HCT116 (cell line): Measurements from ENCODE around the gene RNF208. TPM values are rescaled to one million over a fixed set of nuclear protein-coding genes. Genes with fewer than 3 reads are reported as not detected.

Experiments used
- ATAC-seq: fragments of 200-7000 bp; cut with Tn5 transposase; 2 replicates; pipeline ENCODE4 v1.9.1; 2020; ENCODE audit warnings: mild to moderate bottlenecking, moderate library complexity
- BruUV-seq: library from RNA; stranded (reverse); fragments of 400-500 nt; replicated peaks from 2 replicates; lab custom pipeline; 2021; lab: Mats Ljungman, UMichigan
- CTCF ChIA-PET: fragments of 300-600 bp; sonication (Branson Sonifier 250); formaldehyde crosslinking; loops from one replicate; lab custom pipeline; 2021; ENCODE audit warnings: antibody characterized with exemption; lab: Charles Lee
- POLR2A ChIA-PET: fragments of 300-600, 350-600 bp; sonication (Branson Sonifier 250); formaldehyde crosslinking; loops from one replicate; lab custom pipeline; 2021; ENCODE audit warnings: antibody characterized with exemption; lab: Charles Lee
- RAD21 ChIA-PET, 2 experiments: fragments of 300-600 bp; sonication (Branson Sonifier 250); formaldehyde crosslinking; loops; one replicate each; lab custom pipeline; 2023; ENCODE audit warnings: low total read pairs in 2 of 2; ENCODE audit not compliant: uncharacterized antibody in 2 of 2, unreplicated experiment in 2 of 2, low non-redundant PET in 1 of 2; lab: Charles Lee
- DNase-seq: peaks from one replicate; pipeline ENCODE4 v3.0.0-alpha.2; 2010; ENCODE audit warnings: low read depth, low spot score
- H2AFZ ChIP-seq: fragments of 200-600 bp; shearing (Covaris generic), sonication (generic); 2 replicates; pipeline ENCODE4 v1.6.1; 2017; ENCODE audit warnings: low read depth, mixed run types, mixed read lengths, antibody characterized with exemption, low read length; ENCODE audit not compliant: poor library complexity, severe bottlenecking
- H3K27ac ChIP-seq: 2 replicates; pipeline ENCODE4 v1.5.1; 2012; ENCODE audit warnings: low read depth, low read length
- H3K27me3 ChIP-seq: fragments of 200-600 bp; sonication (generic); 2 replicates; pipeline ENCODE4 v1.6.1; 2016; ENCODE audit warnings: mixed run types, low read length, mixed read lengths; ENCODE audit not compliant: insufficient read depth
- H3K36me3 ChIP-seq, 2 experiments: fragments of 200-500 bp in 1 of 2; fragments of 200-600 bp in 1 of 2; sonication (Bioruptor generic) in 1 of 2; sonication (generic) in 1 of 2; 2 replicates each; pipeline versions ENCODE4 v1.5.1 to v1.6.1; 2014 to 2016; ENCODE audit warnings: low read length in 2 of 2, inconsistent platforms in 1 of 2, mixed read lengths in 1 of 2, mixed run types in 1 of 2; ENCODE audit not compliant: insufficient read depth in 2 of 2, control insufficient read depth in 1 of 2
- H3K4me1 ChIP-seq, 2 experiments: fragments of 200-600 bp in 1 of 2; sonication (generic) in 1 of 2; 2 replicates each; pipeline versions ENCODE4 v1.5.1 to v1.6.1; 2012 to 2017; ENCODE audit warnings: low read length in 2 of 2, inconsistent platforms in 1 of 2, mild to moderate bottlenecking in 1 of 2, mixed read lengths in 1 of 2, mixed run types in 1 of 2, moderate library complexity in 1 of 2; ENCODE audit not compliant: insufficient read depth in 2 of 2, control insufficient read depth in 1 of 2
- H3K4me2 ChIP-seq: fragments of 200-600 bp; sonication (generic); 2 replicates; pipeline ENCODE4 v1.6.1; 2017; ENCODE audit warnings: mixed run types, low read length, mixed read lengths
- H3K4me3 ChIP-seq, 2 experiments: fragments of 200-600 bp in 1 of 2; sonication (generic) in 1 of 2; replicated peaks in 1 of 2; 2 replicates each; pipeline ENCODE4 v1.5.1; 2011 to 2016; ENCODE audit warnings: low read length in 2 of 2, control low read depth in 1 of 2, low read depth in 1 of 2, mild to moderate bottlenecking in 1 of 2, mixed read lengths in 1 of 2, mixed run types in 1 of 2
- H3K79me2 ChIP-seq: fragments of 200-600 bp; sonication (generic); 2 replicates; pipeline ENCODE4 v1.6.1; 2017; ENCODE audit warnings: mild to moderate bottlenecking, mixed run types, low read length, moderate library complexity, mixed read lengths; ENCODE audit not compliant: insufficient read depth
- H3K9ac ChIP-seq: fragments of 200-600 bp; sonication (generic); 2 replicates; pipeline ENCODE4 v1.6.1; 2016; ENCODE audit warnings: low read length, mixed read lengths
- H3K9me2 ChIP-seq: fragments of 200-600 bp; sonication (generic), shearing (Covaris generic); 2 replicates; pipeline ENCODE4 v1.6.1; 2017; ENCODE audit warnings: mixed run types, mild to moderate bottlenecking, moderate library complexity; ENCODE audit not compliant: insufficient read depth
- H3K9me3 ChIP-seq, 2 experiments: fragments of 200-500 bp in 1 of 2; fragments of 200-600 bp in 1 of 2; sonication (Bioruptor generic) in 1 of 2; sonication (generic) in 1 of 2; 2 replicates each; pipeline ENCODE4 v1.6.1; 2014 to 2017; ENCODE audit warnings: low read length in 2 of 2, mixed read lengths in 2 of 2, inconsistent platforms in 1 of 2, low read depth in 1 of 2, mild to moderate bottlenecking in 1 of 2, mixed run types in 1 of 2, moderate library complexity in 1 of 2; ENCODE audit not compliant: control insufficient read depth in 1 of 2, insufficient read depth in 1 of 2
- H4K20me1 ChIP-seq: fragments of 200-600 bp; sonication (generic), shearing (Covaris generic); 2 replicates; pipeline ENCODE4 v1.6.1; 2017; ENCODE audit warnings: mixed run types, mild to moderate bottlenecking, moderate library complexity; ENCODE audit not compliant: insufficient read depth
- EGR1 ChIP-seq: IDR thresholded peaks from 2 replicates; pipeline ENCODE4 v1.6.1; 2012; ENCODE audit warnings: low read depth
- FOSL1 ChIP-seq: IDR thresholded peaks from 2 replicates; pipeline ENCODE4 v1.6.1; 2012; ENCODE audit warnings: low read depth
- POLR2A ChIP-seq: IDR thresholded peaks from 2 replicates; pipeline ENCODE4 v1.7.0; 2011; ENCODE audit warnings: borderline replicate concordance; ENCODE audit not compliant: insufficient read depth, insufficient read length; ENCODE audit errors: extremely low read depth
- POLR2AphosphoS5 ChIP-seq: IDR thresholded peaks from 2 replicates; pipeline ENCODE4 v1.6.1; 2011; ENCODE audit warnings: mild to moderate bottlenecking, low read depth, low read length, moderate library complexity
- TCF7L2 ChIP-seq: IDR thresholded peaks from 2 replicates; pipeline ENCODE4 v1.7.0; 2011; ENCODE audit warnings: borderline replicate concordance, inconsistent platforms; ENCODE audit not compliant: insufficient read depth, insufficient read length; ENCODE audit errors: extremely low read depth
- YY1 ChIP-seq: IDR thresholded peaks from 2 replicates; pipeline ENCODE4 v1.6.1; 2011; ENCODE audit warnings: low read length, low read depth, moderate library complexity, mild to moderate bottlenecking; ENCODE audit not compliant: insufficient replicate concordance; ENCODE audit errors: extremely low read depth
- ZFX ChIP-seq: fragments of 450-650 bp; IDR thresholded peaks from 2 replicates; pipeline ENCODE4 v1.6.1; 2017
- intact Hi-C: fragments of 100-400 bp; cut with micrococcal nuclease; formaldehyde crosslinking; loops from 2 replicates; pipeline ENCODE4 v1.10.0; 2022
- total RNA-seq: library from RNA; stranded (reverse); gene quantifications from one replicate; pipeline ENCODE4 v1.2.1, GENCODE V29; 2021; ENCODE audit not compliant: unreplicated experiment
- TF ChIP-seq, protein P1 (sequence below): IDR thresholded peaks from 2 replicates; pipeline ENCODE4 v1.6.1; 2011; ENCODE audit warnings: mild to moderate bottlenecking, low read length, moderate library complexity; ENCODE audit not compliant: insufficient replicate concordance; ENCODE audit errors: extremely low read depth

RNF208 gene
- total RNA-seq, 1 experiment from 2014 or later, result 26.1 TPM

DNA sequence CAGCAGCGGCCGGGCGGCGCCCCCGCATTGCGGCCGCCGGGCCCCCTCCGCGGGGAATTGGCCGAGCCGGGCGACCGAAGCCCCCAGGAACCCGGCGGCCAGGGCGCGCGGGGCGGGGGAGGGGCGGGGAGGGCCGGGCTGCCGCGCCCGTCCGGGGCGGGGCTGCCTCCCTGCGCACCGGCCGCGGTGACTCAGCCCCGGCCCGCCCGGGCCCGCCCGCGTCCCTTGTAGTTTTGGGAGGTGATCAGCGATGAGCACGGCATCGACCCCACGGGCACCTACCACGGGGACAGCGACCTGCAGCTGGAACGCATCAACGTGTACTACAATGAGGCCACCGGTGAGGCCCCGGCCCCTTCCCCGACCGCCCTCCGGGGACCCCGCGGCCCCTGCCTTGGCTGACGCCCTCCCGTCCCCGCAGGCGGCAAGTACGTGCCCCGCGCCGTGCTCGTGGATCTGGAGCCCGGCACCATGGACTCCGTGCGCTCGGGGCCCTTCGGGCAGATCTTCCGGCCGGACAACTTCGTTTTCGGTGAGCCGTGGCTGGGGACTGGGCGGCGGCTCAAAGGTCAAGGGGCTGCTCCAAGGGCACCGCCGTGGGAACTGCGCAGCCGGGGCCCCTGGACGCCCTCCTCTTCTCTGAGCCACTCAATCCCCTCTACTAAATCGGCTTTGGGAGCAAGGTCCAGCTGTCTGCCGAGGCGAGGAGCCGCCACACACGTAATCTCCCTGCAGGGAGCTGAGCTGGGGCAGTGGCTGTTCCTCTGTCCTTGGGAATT, 19.6 kb upstream of the RNF208 start:
- no peak for DNase-seq
- no peak for TF ChIP-seq FOSL1
- peak; percentile 33; the same call in 1 of the 2 replicates for TF ChIP-seq ZFX
- TF ChIP-seq, all 23 proteins: peak for 1

DNA sequence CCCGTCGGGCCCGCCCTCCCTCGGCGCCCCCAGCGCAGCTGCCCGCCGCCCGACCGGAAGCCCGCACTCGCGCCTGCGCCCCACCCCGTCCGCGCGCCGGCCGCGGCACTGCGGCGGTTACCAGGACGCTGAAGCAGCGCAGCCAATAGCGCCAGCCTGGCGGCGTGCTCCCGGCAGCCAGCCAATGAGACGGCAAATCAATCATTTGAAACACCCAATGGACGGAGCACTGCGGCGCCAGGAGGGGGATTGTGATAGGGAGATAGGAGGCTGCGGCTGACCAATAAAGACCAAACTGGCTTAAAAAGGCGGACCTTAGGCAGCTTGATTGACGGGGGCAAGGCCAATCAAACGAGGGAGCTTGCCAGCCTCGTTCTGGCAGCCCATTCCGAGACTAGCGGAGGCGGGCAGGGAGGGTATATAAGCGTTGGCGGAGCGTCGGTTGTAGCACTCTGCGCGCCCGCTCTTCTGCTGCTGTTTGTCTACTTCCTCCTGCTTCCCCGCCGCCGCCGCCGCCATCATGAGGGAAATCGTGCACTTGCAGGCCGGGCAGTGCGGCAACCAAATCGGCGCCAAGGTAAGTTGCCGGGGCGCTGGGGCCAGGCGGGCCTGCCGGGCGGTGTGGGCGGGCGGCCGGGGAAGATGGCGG, 18.9 kb upstream of the RNF208 start, which contains the start of gene TUBB4B:
TUBB4B (plus strand) TSS at position 447 of the 649 bp plus-strand sequence; CDS start at position 521, 74 bp downstream.
- Histone ChIP-seq H4K20me1 (peaks cover 21% of the 10 kb centered on the region; the same call in 1 of the 2 replicates), H3K27me3 (no peaks in the 10 kb centered on the region)
- DNase-seq, result peak; percentile 100
- peak; percentile 98 for TF ChIP-seq POLR2A
- peak; percentile 6 for TF ChIP-seq TCF7L2
- TF ChIP-seq YY1, result peak; percentile 87
- TF ChIP-seq, protein P1, sequence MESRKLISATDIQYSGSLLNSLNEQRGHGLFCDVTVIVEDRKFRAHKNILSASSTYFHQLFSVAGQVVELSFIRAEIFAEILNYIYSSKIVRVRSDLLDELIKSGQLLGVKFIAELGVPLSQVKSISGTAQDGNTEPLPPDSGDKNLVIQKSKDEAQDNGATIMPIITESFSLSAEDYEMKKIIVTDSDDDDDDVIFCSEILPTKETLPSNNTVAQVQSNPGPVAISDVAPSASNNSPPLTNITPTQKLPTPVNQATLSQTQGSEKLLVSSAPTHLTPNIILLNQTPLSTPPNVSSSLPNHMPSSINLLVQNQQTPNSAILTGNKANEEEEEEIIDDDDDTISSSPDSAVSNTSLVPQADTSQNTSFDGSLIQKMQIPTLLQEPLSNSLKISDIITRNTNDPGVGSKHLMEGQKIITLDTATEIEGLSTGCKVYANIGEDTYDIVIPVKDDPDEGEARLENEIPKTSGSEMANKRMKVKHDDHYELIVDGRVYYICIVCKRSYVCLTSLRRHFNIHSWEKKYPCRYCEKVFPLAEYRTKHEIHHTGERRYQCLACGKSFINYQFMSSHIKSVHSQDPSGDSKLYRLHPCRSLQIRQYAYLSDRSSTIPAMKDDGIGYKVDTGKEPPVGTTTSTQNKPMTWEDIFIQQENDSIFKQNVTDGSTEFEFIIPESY, result peak; percentile 60
- TF ChIP-seq EGR1, result no peak
- peak; percentile 99 for TF ChIP-seq POLR2AphosphoS5
- TF ChIP-seq, all 23 proteins: peak for 5
- Histone ChIP-seq H3K27ac (peak within 1 kb of the TSS; percentile 100), H3K4me2 (peak within 1 kb of the TSS; percentile 98), H3K9me2 (no peaks in the 10 kb centered on the region), H3K4me1 (peaks cover 31 to 61% of the 10 kb centered on the region in 2 experiments), H3K36me3 (peaks cover 11 to 21% of the 10 kb centered on the region in 2 experiments), H3K4me3 (peak within 1 kb of the TSS; percentile 85 to 96), H2AFZ (no peak within 1 kb of the TSS), H3K79me2 (peaks cover 40% of the 10 kb centered on the region), H3K9ac (peak within 1 kb of the TSS; percentile 97), H3K9me3 (no peaks in the 10 kb centered on the region)
- ATAC-seq, result peak; percentile 75
- RAD21 ChIA-PET, result no interaction called here
- CTCF ChIA-PET, result interaction anchor here (1.0 to 1.9 kb wide), 5 partner anchors 13 to 211 kb away, joined by 3 to 10 read pairs (median 5); partner anchors contain the start of gene MAN1B1
- intact Hi-C loops, result loop anchor here (1.0 kb wide), 2 partner anchors 14 to 41 kb away; partner anchors contain the start of genes NELFB and TPRN
- no TSS peak for BruUV-seq
- POLR2A ChIA-PET, result interaction anchor here (0.6 to 1.9 kb wide), 30 partner anchors 9 to 293 kb away, joined by 3 to 39 read pairs (median 5); partner anchors contain the start of genes ANAPC2, DPP7, ENTPD2 and ENTPD8

More for the DNA sequence above, 19.6 kb upstream of the RNF208 start:
- H3K4me2 ChIP-seq, result peak overlapping the region; percentile 98
- peak; percentile 14 for ATAC-seq
- POLR2A ChIA-PET, result interaction anchor here (0.7 to 1.9 kb wide), 22 partner anchors 8 to 195 kb away, joined by 3 to 39 read pairs (median 6); partner anchors contain the start of genes ANAPC2, MAN1B1, NELFB and RNF224
- no peaks in the 10 kb centered on the region for H3K9me2 ChIP-seq
- H3K36me3 ChIP-seq, result peaks cover 11 to 21% of the 10 kb centered on the region in 2 experiments
- H3K27ac ChIP-seq, result peak overlapping the region; percentile 96
- intact Hi-C loops, result loop anchor here (1.0 kb wide), 2 partner anchors 14 to 41 kb away; partner anchors contain the start of genes NELFB and TPRN
- RAD21 ChIA-PET, result interaction anchor here in 1 of 2 experiments (0.6 kb wide), 1 partner anchor 45 kb away, joined by 4 read pairs; no protein-coding TSS in a partner anchor
- H2AFZ ChIP-seq, result no peak overlapping the region
- H3K4me3 ChIP-seq, result peak overlapping the region; percentile 85 to 96
- H3K4me1 ChIP-seq, result peaks cover 29 to 55% of the 10 kb centered on the region in 2 experiments
- H3K9ac ChIP-seq, result peak overlapping the region; percentile 93
- peaks cover 21% of the 10 kb centered on the region; the same call in 1 of the 2 replicates for H4K20me1 ChIP-seq
- no peaks in the 10 kb centered on the region for H3K27me3 ChIP-seq
- H3K79me2 ChIP-seq, result peaks cover 40% of the 10 kb centered on the region
- TSS peak; percentile 74 for BruUV-seq
- CTCF ChIA-PET, result interaction anchor here (0.6 to 1.9 kb wide), 6 partner anchors 12 to 212 kb away, joined by 3 to 10 read pairs (median 4); partner anchors contain the start of gene MAN1B1
- no peaks in the 10 kb centered on the region for H3K9me3 ChIP-seq
